Spleen (tissue), 11 donors: ENCODE results near the gene CARS1. TPM values are rescaled to one million over a fixed set of nuclear protein-coding genes. Genes with fewer than 3 reads are reported as not detected.

Experiments used
- DNase-seq: peaks from one replicate; pipeline ENCODE4 v3.0.0-alpha.2; 2020
- H3K27ac ChIP-seq, 8 donors: fragments of 200-600 bp; sonication (generic) in 7 of 8; 1 replicate in 4 of 8; 2 replicates in 4 of 8; pipeline versions ENCODE4 v1.5.0 to v1.8.0; 2016 to 2021; ENCODE audit warnings: inconsistent platforms in 4 of 8, mild to moderate bottlenecking in 4 of 8, moderate library complexity in 1 of 8
- H3K27me3 ChIP-seq, 7 donors: fragments of 200-600 bp; sonication (generic) in 6 of 7; replicated peaks in 1 of 7; 1 replicate in 4 of 7; 2 replicates in 3 of 7; pipeline versions ENCODE4 v1.5.0 to v1.8.0; 2016 to 2021; ENCODE audit warnings: inconsistent platforms in 3 of 7, mild to moderate bottlenecking in 1 of 7
- H3K36me3 ChIP-seq, 6 donors: fragments of 200-600 bp; sonication (generic) in 5 of 6; 1 replicate in 4 of 6; 2 replicates in 2 of 6; pipeline versions ENCODE4 v1.5.0 to v1.8.0; 2016 to 2021; ENCODE audit warnings: inconsistent platforms in 2 of 6
- H3K4me1 ChIP-seq, 6 donors: fragments of 200-600 bp; sonication (generic) in 5 of 6; 1 replicate in 3 of 6; 2 replicates in 3 of 6; pipeline versions ENCODE4 v1.5.0 to v1.8.0; 2016 to 2021; ENCODE audit warnings: inconsistent platforms in 3 of 6
- H3K4me3 ChIP-seq, 8 donors: fragments of 200-600 bp; sonication (generic) in 7 of 8; 1 replicate in 4 of 8; 2 replicates in 4 of 8; pipeline versions ENCODE4 v1.5.0 to v1.8.0; 2016 to 2021; ENCODE audit warnings: inconsistent platforms in 4 of 8, mild to moderate bottlenecking in 4 of 8, moderate library complexity in 2 of 8
- H3K9me3 ChIP-seq, 8 donors: fragments of 200-600 bp; sonication (generic) in 7 of 8; 1 replicate in 4 of 8; 2 replicates in 4 of 8; pipeline versions ENCODE4 v1.5.0 to v1.8.0; 2016 to 2021; ENCODE audit warnings: inconsistent platforms in 4 of 8
- CTCF ChIP-seq, 11 experiments: fragments of 200-600 bp in 7 of 11; fragments of 450-650 bp in 4 of 11; sonication (generic) in 4 of 11; IDR thresholded peaks in 8 of 11; conservative IDR thresholded peaks in 3 of 11; 1 replicate in 7 of 11; 2 replicates in 4 of 11; pipeline versions ENCODE4 v1.4.0 to v1.8.0; 2016 to 2021; ENCODE audit warnings: antibody characterized with exemption in 11 of 11, inconsistent platforms in 4 of 11, mild to moderate bottlenecking in 1 of 11
- POLR2A ChIP-seq, 3 donors: fragments of 450-650 bp; IDR thresholded peaks; one replicate each; pipeline ENCODE4 v1.5.1; 2017; ENCODE audit warnings: antibody characterized with exemption in 3 of 3, mild to moderate bottlenecking in 1 of 3
- POLR2AphosphoS5 ChIP-seq, 3 donors: sonication (generic); formaldehyde crosslinking; IDR thresholded peaks; one replicate each; pipeline ENCODE4 v1.5.1; 2017; ENCODE audit warnings: antibody characterized with exemption in 3 of 3
- WGBS, 5 donors: extraction: QIAGEN DNeasy Blood & Tissue Kit in 3 of 5; methylation state at CpG; one replicate each; pipeline versions ENCODE4 v1.1.5 to v1.1.7; 2013 to 2018; 5-methylcytosine and 5-hydroxymethylcytosine counted together
- intact Hi-C: fragments of 100-400 bp; cut with DNase I; formaldehyde crosslinking; loops from one replicate; pipeline ENCODE4 v1.15.0; 2023; ENCODE audit warnings: low total_unique reads
- polyA plus RNA-seq, 3 donors: library from polyadenylated mRNA; stranded (reverse); fragments of 200-250 nt; gene quantifications; one replicate each; pipeline ENCODE4 v1.2.1, GENCODE V29; 2013
- total RNA-seq, 7 donors: library from RNA; depleted of rRNA in 3 of 7; stranded (reverse); fragments of >200 nt in 3 of 7; fragmentation: NEBNext Ultra II Directional in 4 of 7; extraction: Animal tissue kit (Norgen Biotek cat#: 25700) in 4 of 7; gene quantifications; one replicate each; pipeline versions ENCODE4 v1.1.0 to v1.2.1, GENCODE V29; 2016 to 2021
- donor health status: healthy with polysubstance abuse.
- donor health status: DM: no; HTN: no; CAD: no; lungs with moderate emphysema.
- donor health status: DM: no; HTN: no; CAD: no.
- donor health status: Bipolar disorder and iron deficiency.
- donor health status: healthy.
- donor health status: DM: no; HTN: no; CAD: no.
- donor health status: DM: yes; HTN: yes; CAD: no.

Gene CARS1
- total and polyA plus RNA-seq, 10 donors: 18.6 to 64.9 (median 37.5) TPM

- no peaks in the 10 kb centered on the region for H3K27me3 ChIP-seq
- H3K9me3 ChIP-seq: no peaks in the 10 kb centered on the region
- no peak for DNase-seq
- H3K27ac ChIP-seq: peak overlapping the region in 4 of 8 donors; percentile 41 to 61 (median 53)
- no peak overlapping the region for H3K4me3 ChIP-seq
- WGBS, 5 donors: 42 to 67% (median 51%) methylated on average over 13 to 14 of the region's 14 CpGs
- peaks cover 0 to 25% (median 19%) of the 10 kb centered on the region in 6 donors for H3K4me1 ChIP-seq
- H3K36me3 ChIP-seq: peaks cover 6 to 94% (median 61%) of the 10 kb centered on the region in 6 donors
- TF ChIP-seq POLR2A (IDR thresholded peaks at IDR 0.05) (no peak), CTCF (IDR thresholded peaks at IDR 0.05 in 8 of 11, conservative IDR thresholded peaks at IDR 0.05 in 3 of 11) (no peak), POLR2AphosphoS5 (IDR thresholded peaks at IDR 0.05) (no peak)
- intact Hi-C loops: loop anchor here (10.0 kb wide), 1 partner anchor 48 kb away; no protein-coding TSS in a partner anchor
Measured at GRCh38 chr11:3022300-3022967, 34.8 kb downstream of the CARS1 start.

GRCh38 chr11:3021125-3021524 lies 36.1 kb downstream of the CARS1 start:
- peak in 6 of 11 experiments; percentile 19 to 61 (median 34) for TF ChIP-seq CTCF (IDR thresholded peaks at IDR 0.05 in 8 of 11, conservative IDR thresholded peaks at IDR 0.05 in 3 of 11)
- TF ChIP-seq POLR2AphosphoS5 (IDR thresholded peaks at IDR 0.05): no peak
- 71 to 84% (median 73%) methylated on average over 4 of the region's 4 CpGs for WGBS, 5 donors
- no peak for DNase-seq
- Histone ChIP-seq H3K27ac (no peak overlapping the region), H3K36me3 (peaks cover 6 to 94% (median 62%) of the 10 kb centered on the region in 6 donors), H3K9me3 (no peaks in the 10 kb centered on the region), H3K27me3 (no peaks in the 10 kb centered on the region), H3K4me3 (no peak overlapping the region), H3K4me1 (peaks cover 0 to 30% (median 19%) of the 10 kb centered on the region in 6 donors)
- intact Hi-C loops: loop anchor here (10.0 kb wide), 1 partner anchor 46 kb away; no protein-coding TSS in a partner anchor

- 93 to 97% (median 96%) methylated on average over 8 to 12 of the region's 12 CpGs for WGBS, 5 donors
- Histone ChIP-seq H3K27ac (no peak overlapping the region), H3K4me3 (no peak overlapping the region), H3K9me3 (no peaks in the 10 kb centered on the region), H3K36me3 (peaks cover 6 to 94% (median 63%) of the 10 kb centered on the region in 6 donors), H3K27me3 (no peaks in the 10 kb centered on the region), H3K4me1 (peaks cover 0 to 41% (median 21%) of the 10 kb centered on the region in 6 donors)
- no peak for DNase-seq
- TF ChIP-seq POLR2A (IDR thresholded peaks at IDR 0.05) (no peak), POLR2AphosphoS5 (IDR thresholded peaks at IDR 0.05) (peak in 1 of 3 donors; percentile 29)
- intact Hi-C loops: loop anchor here (10.0 kb wide), 1 partner anchor 45 kb away; no protein-coding TSS in a partner anchor
Measured at GRCh38 chr11:3020011-3020410, 37.2 kb downstream of the CARS1 start.

DNA sequence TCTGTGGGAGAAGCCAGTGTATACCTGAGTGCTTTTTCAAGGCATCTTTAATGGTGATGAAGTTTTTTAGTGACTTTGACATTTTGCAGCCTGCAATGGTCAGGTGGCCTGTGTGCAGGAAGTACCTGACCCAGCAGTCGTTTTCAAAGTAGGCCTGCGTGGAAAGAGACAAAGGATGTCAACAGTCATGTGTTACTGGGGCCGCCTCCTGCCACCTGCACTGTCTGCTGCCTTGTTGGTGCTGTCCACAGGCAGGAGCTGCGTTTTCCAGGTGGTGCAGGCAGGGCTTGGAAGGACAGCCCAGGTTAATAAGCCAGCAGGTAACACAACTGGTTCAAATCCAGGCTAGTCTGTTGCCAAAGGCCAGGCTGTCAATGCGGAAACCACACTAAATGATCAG lies 38.6 kb downstream of the CARS1 start:
- peaks cover 6 to 96% (median 67%) of the 10 kb centered on the region in 6 donors for H3K36me3 ChIP-seq
- no peaks in the 10 kb centered on the region for H3K9me3 ChIP-seq
- intact Hi-C loops: no loop called here
- no peak for DNase-seq
- H3K27ac ChIP-seq: peak overlapping the region in 1 of 8 donors; percentile 6
- TF ChIP-seq CTCF (IDR thresholded peaks at IDR 0.05 in 8 of 11, conservative IDR thresholded peaks at IDR 0.05 in 3 of 11) (no peak), POLR2A (IDR thresholded peaks at IDR 0.05) (no peak), POLR2AphosphoS5 (IDR thresholded peaks at IDR 0.05) (no peak)
- peaks cover 0 to 53% (median 26%) of the 10 kb centered on the region in 6 donors for H3K4me1 ChIP-seq
- H3K4me3 ChIP-seq: no peak overlapping the region
- H3K27me3 ChIP-seq: no peaks in the 10 kb centered on the region
- 76 to 92% (median 80%) methylated on average over 5 of the region's 5 CpGs for WGBS, 5 donors
